DMS79 (cell line): ENCODE measurements around the gene SF3B2.
"Not testable (repeated sequence)": the region's sequence is repeated elsewhere in the genome, so short reads cannot be mapped to it uniquely, and the experiment has no call there.

Experiments used
- DNase-seq: peaks from one replicate; lab custom pipeline; 2025; lab: John Stamatoyannopoulos, UW

The SF3B2 gene

GRCh38 chr11:66072081-66072480 is 19.9 kb downstream of the SF3B2 start:
- no peak for DNase-seq

DNA sequence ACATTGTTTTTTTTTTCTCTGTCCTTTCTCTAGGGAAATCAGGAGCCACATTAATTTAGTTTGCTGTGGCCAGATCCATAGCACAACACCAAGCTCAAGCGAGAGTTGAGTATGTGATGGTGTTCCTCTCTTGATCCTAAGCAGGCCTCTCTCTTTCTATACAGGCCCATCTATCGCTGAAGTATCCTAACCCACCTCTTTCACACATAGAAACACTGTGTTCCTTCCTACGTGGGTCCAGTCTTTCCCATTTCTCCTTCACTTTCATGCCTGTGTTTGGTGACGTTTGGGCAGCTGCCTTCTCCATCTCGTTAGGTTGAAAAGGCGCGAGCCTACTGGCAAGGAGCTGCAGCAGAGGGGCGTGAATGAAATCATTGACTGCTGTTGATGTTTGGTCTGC is 20.4 kb downstream of the SF3B2 start:
- no peak for DNase-seq

GRCh38 chr11:66073669-66074068 is 21.5 kb downstream of the SF3B2 start:
- no peak for DNase-seq

DNA sequence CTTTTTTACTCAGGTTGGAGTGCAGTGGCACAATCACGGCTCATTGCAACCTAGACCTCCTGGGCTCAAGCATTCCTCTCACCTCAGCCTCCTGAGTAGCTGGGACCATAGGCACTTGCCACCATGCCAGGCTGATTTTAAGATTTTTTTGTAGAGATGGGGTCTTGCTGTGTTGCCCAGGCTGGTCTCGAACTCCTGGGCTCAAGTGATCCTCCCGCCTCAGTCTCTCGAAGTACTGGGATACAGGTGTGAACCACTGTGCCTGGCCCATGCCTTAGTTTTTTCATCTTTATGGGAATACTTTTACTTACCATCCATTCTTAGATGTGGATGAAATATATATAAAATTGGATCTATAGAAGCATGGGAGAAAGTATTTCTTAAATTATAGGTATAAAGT is 23.1 kb downstream of the SF3B2 start:
- no peak for DNase-seq

- no peak for DNase-seq
These were observed 24.4 kb downstream of the SF3B2 start for GRCh38 chr11:66076561-66076960.

DNA sequence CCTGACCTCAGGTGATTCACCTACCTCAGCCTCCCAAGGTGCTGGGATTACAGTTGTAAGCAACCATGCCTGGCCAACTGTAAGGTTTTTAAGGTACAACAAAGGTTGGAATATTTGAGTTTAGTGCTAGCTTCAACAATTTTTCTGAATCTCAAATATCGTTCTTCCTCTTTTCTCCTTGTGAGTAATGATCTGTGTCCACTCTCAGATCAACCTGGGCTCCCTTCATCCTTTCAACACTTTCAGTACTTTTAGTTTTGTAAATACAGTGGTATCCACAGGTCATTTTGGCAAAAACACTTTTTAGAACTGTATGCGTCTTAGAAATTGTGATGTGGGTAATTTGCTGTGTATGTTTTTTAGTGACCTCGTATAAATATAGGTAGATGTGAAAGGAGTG is 25.8 kb downstream of the SF3B2 start:
- DNase-seq: no peak

DNA sequence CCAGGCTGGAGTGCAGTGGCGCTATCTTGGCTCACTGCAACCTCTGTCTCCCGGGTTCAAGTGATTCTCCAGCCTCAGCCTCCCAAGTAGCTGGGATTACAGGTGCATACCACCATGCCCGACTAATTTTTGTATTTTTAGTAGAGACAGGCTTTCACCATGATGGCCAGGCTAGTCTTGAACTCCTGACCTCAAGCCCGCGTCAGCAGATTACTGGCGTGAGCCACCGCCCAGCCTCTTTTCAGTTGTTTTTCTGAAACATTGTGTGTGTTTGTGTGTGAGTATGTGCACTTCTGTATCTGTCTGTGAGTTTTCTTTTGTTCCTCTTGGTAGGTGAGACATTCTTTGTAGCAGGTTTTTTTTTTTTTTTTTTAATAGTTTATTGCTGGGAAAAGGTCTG is 26.8 kb downstream of the SF3B2 start:
- DNase-seq: not testable (repeated sequence)

GRCh38 chr11:66080055-66080817 is 28.1 kb downstream of the SF3B2 start:
- no peak for DNase-seq

DNA sequence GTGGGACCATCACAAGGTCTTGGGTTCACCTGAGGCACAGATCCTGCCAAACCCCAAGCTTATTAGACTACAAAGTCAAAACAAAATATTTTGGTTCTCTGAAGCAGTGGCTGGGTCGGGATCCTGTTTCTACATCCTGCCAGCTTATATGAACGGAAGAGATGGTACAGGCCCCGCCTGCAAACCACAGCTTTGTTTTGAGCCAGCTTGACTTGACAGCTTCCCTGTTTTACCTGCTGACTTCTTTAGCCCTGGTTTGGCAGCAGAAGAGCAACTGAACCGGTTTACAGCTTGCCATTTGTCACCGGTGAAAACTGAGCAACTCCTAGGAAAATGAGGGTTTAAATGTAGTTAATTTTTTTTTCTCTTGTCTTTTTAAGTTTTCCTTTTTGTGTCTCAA is 29.3 kb downstream of the SF3B2 start:
- DNase-seq: peak; percentile 69

DNA sequence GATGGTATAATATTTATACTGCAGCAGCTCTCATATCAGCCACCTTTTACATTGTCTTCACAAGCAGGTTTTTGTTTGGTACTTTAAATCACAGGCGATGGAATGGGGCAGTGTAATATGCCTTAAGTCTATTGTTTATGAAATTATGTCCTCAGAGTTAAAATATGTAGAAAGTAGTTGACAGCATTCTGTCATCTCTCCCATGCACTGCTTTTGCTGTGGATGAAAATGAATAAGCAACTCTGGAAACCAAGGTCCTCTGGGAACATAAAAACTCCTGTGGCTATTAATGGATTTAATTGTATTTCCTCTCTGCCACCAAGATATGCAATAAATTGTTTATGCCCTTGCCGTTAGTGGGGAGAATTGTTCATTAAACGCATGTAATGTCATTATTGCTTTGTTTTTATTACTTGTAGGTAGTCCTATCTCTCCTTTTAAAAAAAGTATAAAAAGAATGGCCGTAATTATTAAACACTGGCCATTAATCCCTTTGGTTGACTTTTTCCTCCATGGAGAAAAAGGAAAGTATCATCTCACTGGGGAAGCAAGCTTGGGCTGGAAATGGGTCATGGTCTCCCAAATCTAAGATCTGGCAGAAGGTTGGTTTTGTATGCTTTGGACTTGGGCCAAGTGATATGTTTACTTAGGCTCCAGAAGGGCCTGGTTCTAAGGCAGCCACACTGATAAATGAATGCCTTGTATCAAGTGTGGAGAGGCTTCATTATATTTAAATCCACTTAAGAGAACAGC is 31.0 kb downstream of the SF3B2 start:
- peak; percentile 88 for DNase-seq

- DNase-seq: no peak
These were observed 31.6 kb downstream of the SF3B2 start for GRCh38 chr11:66083767-66084166.

DNA sequence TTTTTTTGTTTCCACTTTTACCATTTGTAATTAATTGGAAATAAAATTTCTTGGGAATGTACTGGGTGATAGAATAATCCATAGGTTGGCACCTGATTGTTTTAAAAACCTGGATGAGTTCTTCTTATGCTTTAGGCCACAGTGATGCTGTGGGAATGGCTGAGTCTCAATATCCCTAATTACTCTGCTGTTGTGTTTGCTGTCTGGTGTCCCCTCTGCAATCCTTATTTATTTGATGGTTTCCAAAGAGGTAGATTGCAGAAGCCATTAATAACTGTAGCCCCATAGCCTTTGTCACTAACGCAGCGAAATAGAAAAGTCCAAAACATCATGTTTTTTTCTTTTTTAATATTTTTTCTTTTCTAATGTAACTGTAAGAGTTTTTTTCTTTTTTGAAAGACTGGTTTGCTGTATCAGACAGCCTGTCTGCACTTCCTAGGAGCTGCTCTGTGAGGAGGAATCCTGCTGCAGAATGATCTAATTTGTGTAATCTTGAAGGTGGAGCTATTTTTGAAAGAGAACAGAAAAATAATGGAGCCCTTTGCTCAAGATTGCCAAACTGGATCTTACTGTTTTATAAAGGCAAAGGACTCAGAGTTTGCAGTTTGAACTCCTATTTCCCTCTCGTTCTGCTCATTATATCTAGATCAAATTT is 32.8 kb downstream of the SF3B2 start:
- DNase-seq: no peak

DNA sequence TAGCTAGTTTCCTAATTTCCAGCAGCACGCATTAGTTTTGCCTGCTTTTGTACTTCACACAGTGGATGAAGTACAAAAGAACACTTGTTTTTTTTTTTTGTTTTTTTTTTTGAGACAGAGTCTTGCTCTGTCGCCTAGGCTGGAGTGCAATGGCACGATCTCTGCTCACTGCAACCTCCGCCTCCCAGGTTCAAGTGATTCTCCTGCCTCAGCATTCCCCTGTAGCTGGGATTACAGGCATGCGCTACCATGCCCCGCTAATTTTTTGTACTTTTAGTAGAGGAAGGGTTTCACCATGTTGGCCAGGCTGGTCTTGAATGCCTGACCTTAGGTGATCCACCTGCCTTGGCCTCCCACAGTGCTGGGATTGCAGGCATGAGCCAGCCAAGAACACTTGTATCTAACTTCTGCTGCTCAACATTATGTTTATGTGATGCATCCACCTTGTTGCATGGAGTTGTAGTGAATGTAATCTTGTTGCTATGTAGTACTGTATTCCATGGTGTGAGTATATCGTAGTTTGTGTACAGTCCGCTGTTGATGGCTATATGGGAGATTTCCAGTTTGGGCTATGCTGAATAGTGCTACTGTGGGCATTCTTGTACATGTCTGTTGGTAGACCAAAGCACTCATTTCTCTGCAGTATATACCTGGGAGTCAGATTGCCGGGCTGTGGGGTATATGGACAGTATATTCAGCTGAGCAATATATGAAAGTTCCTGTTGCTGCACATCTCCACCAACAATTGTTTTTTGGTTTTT is 35.2 kb downstream of the SF3B2 start:
- no peak for DNase-seq

DNA sequence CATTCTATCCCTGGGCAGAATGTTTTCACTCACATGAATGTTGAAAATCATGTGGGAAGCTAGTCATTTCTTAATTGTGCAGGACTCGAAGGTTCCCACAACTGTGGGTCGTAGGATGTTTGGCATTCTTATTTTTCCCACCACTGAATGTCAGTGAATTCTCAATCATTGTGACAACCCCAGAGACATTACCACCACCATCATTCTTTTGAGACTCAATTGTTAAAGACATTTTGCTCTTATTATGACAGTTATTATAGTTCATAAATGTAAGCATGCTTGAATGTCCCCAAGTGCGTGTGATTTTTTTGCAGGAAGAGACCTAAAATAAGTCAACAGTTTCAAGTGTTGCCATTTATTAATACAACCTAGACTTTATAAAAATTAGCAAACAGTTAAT is 36.9 kb downstream of the SF3B2 start:
- no peak for DNase-seq

GRCh38 chr11:66090288-66090687 is 38.1 kb downstream of the SF3B2 start:
- no peak for DNase-seq

- DNase-seq: not testable (repeated sequence)
These were observed 40.0 kb downstream of the SF3B2 start for GRCh38 chr11:66092125-66092524.

DNA sequence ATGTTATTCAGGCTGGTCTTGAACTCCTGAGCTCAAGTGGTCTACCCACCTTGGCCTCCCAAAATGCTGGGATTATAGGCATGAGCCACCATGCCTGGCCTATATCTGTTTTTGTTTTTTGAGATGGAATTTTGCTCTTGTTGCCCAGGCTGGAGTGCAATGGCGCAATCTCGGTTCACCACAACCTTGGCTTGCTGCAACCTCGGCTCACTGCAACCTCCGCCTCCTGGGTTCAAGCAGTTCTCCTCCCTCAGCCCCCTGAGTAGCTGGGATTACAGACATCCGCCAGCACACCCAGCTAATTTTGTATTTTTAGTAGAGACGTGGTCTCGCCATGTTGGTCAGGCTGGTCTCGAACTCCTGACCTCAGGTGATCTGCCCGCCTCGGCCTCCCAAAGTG is 47.6 kb downstream of the SF3B2 start:
- DNase-seq: not testable (repeated sequence)

GRCh38 chr11:66100272-66101065 is 48.3 kb downstream of the SF3B2 start:
- DNase-seq: peak; percentile 95

DNA sequence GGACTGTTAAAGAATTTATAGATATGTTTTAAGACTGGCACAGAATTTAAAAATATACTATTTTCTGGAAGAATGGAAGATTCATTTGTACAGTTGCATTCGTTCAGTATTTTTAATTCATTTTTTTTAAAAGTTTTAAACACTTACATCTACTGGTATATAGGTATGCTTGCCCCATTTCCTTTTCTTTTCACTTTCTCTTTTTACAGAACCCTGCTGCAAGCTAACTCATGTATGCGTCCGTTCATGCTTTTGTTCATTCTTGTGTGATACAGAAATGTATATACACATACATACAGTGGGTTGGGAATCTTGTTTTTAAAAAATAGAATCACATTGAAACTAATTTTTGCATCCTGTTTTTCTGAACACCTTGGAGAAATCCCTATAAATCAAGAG is 48.9 kb downstream of the SF3B2 start:
- DNase-seq: no peak

DNA sequence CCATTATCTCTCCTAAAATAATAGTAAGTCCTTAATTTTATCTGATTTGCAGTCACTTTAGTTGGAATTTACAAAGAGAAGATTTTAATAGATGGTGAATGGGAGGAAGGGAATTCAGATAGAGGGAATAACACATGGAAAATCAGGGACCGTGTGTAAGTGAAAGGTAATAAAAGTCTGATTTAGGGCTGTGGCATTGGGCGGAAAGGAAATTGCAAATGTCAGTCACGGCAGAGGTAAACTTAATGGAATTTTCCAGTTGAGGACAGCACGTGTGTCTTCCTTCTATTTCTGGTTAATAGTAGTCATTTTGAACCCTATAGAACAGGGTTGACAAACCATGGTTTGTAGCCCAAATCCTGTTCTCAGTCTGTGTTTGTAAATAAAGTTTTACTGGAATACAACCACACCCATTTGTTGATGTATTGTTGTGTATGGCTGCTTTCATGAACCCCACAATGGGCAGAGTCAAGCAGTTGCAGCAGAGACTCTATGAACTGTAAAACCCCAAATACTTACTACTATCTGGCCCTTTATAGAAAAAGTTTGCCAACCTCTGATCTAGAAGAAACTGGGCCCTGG is 52.0 kb downstream of the SF3B2 start:
- no peak for DNase-seq
